GM19395 (cell line): ENCODE results near the gene TMEM186.
A peak's percentile ranks its signal among the peaks of the same experiment; 100 is the strongest.
"Not testable (repeated sequence)": the region's sequence is repeated elsewhere in the genome, so short reads cannot be mapped to it uniquely, and the experiment has no call there.

Source experiments
- ATAC-seq: cut with Tn5 transposase; IDR thresholded peaks from one replicate; pipeline ENCODE4 v1.9.1; 2021; ENCODE audit warnings: mild to moderate bottlenecking, moderate library complexity; ENCODE audit not compliant: unreplicated experiment

The TMEM186 gene

GRCh38 chr16:8814095-8814806 lies 16.8 kb upstream of the TMEM186 start:
- no peak for ATAC-seq

- ATAC-seq: no peak
Measured at GRCh38 chr16:8812162-8812843, 14.9 kb upstream of the TMEM186 start.

- ATAC-seq: no peak
Measured at GRCh38 chr16:8808613-8809353, 11.3 kb upstream of the TMEM186 start.

GRCh38 chr16:8808009-8808408 lies 10.6 kb upstream of the TMEM186 start:
- ATAC-seq: no peak

GRCh38 chr16:8807189-8807588 lies 9.8 kb upstream of the TMEM186 start:
- no peak for ATAC-seq

- no peak for ATAC-seq
Measured at GRCh38 chr16:8806272-8806983, 9.0 kb upstream of the TMEM186 start.

GRCh38 chr16:8804313-8804712 lies 6.9 kb upstream of the TMEM186 start:
- ATAC-seq: no peak

- not testable (repeated sequence) for ATAC-seq
Measured at GRCh38 chr16:8803733-8804132, 6.3 kb upstream of the TMEM186 start.

GRCh38 chr16:8801701-8802100 lies 4.3 kb upstream of the TMEM186 start:
- no peak for ATAC-seq

GRCh38 chr16:8798535-8799157 lies 1.2 kb upstream of the TMEM186 start:
- no peak for ATAC-seq

- peak; percentile 11 for ATAC-seq
Measured at GRCh38 chr16:8798174-8798527, 712 bp upstream of the TMEM186 start.

GRCh38 chr16:8796469-8797363 lies 723 bp downstream of the TMEM186 start:
- peak; percentile 3 for ATAC-seq

GRCh38 chr16:8795818-8796217 lies 1.6 kb downstream of the TMEM186 start:
- ATAC-seq: no peak

- ATAC-seq: no peak
Measured at GRCh38 chr16:8795091-8795490, 2.3 kb downstream of the TMEM186 start.

- no peak for ATAC-seq
Measured at GRCh38 chr16:8788578-8789172, 8.8 kb downstream of the TMEM186 start.

GRCh38 chr16:8786316-8786715 lies 11.1 kb downstream of the TMEM186 start:
- ATAC-seq: not testable (repeated sequence)

- no peak for ATAC-seq
Measured at GRCh38 chr16:8785408-8785807, 12.0 kb downstream of the TMEM186 start.

- no peak for ATAC-seq
Measured at GRCh38 chr16:8782673-8783072, 14.8 kb downstream of the TMEM186 start.

- no peak for ATAC-seq
Measured at GRCh38 chr16:8781797-8782196, 15.6 kb downstream of the TMEM186 start.
